Measurements from ENCODE around the gene CASQ1.

DNA sequence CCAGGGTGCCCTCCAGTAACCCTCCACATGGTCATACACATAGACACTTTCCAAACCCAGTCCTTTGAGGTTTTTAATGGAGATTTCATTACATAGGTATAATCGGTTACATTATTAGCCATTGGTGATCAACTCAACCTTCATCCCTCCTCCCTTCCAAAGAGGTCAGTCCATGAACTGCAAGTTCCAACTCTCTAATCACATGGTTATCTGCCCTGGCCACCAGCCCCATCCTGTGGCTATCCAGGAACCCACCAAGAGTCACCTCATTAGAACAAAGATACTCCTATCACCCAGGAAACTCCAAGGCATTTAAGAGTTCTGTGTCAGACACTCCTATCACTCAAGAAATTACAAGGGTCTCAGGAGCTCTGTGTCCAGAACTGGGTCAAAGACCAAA, 26.8 kb upstream of the CASQ1 start:
- TF ChIP-seq POLR2A (IDR thresholded peaks at IDR 0.05; ENCODE audit: low read depth, low read length) (no peak), SPI1 (IDR thresholded peaks at IDR 0.05; ENCODE audit: low read depth, low read length) (no peak)
